Omental fat pad (tissue), 4 donors: ENCODE data around the gene NUDCD3. TPM values are rescaled to one million over a fixed set of nuclear protein-coding genes. Genes with fewer than 3 reads are reported as not detected.

Experiments
- ATAC-seq: fragments of 150-250 bp; one replicate; pipeline ENCODE4 v1.9.1; 2016; ENCODE audit warnings: mild to moderate bottlenecking, moderate library complexity; ENCODE audit not compliant: low FRiP score
- DNase-seq: peaks from one replicate; pipeline ENCODE4 v3.0.0-alpha.2; 2019; ENCODE audit warnings: low spot score
- total RNA-seq, 4 donors: library from RNA; depleted of rRNA; stranded (reverse); fragments of >200 nt; gene quantifications; one replicate each; pipeline ENCODE4 v1.1.0, GENCODE V29; 2016
- TF ChIP-seq, protein P1 (sequence below), 3 donors: fragments of 450-650 bp; IDR thresholded peaks; one replicate each; pipeline ENCODE4 v1.5.1; 2016 to 2017; ENCODE audit warnings: antibody characterized with exemption in 3 of 3, mild to moderate bottlenecking in 3 of 3, moderate library complexity in 2 of 3

Gene NUDCD3
- total RNA-seq, 4 donors from 2014 or later = 49.3 to 57.2 (median 56.3) TPM

- ATAC-seq (no peak), DNase-seq (no peak)
- TF ChIP-seq, protein P1, sequence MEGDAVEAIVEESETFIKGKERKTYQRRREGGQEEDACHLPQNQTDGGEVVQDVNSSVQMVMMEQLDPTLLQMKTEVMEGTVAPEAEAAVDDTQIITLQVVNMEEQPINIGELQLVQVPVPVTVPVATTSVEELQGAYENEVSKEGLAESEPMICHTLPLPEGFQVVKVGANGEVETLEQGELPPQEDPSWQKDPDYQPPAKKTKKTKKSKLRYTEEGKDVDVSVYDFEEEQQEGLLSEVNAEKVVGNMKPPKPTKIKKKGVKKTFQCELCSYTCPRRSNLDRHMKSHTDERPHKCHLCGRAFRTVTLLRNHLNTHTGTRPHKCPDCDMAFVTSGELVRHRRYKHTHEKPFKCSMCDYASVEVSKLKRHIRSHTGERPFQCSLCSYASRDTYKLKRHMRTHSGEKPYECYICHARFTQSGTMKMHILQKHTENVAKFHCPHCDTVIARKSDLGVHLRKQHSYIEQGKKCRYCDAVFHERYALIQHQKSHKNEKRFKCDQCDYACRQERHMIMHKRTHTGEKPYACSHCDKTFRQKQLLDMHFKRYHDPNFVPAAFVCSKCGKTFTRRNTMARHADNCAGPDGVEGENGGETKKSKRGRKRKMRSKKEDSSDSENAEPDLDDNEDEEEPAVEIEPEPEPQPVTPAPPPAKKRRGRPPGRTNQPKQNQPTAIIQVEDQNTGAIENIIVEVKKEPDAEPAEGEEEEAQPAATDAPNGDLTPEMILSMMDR (IDR thresholded peaks at IDR 0.05) = no peak
These were observed 34.4 kb upstream of the NUDCD3 start for GRCh38 chr7:44524811-44525388.

- TF ChIP-seq, protein P1 (IDR thresholded peaks at IDR 0.05) = no peak
- DNase-seq (no peak), ATAC-seq (no peak)
These were observed 31.9 kb upstream of the NUDCD3 start for GRCh38 chr7:44522315-44522714.

GRCh38 chr7:44521347-44522095, 31.1 kb upstream of the NUDCD3 start:
- TF ChIP-seq, protein P1 (IDR thresholded peaks at IDR 0.05) = no peak
- ATAC-seq = no peak
- no peak for DNase-seq

DNA sequence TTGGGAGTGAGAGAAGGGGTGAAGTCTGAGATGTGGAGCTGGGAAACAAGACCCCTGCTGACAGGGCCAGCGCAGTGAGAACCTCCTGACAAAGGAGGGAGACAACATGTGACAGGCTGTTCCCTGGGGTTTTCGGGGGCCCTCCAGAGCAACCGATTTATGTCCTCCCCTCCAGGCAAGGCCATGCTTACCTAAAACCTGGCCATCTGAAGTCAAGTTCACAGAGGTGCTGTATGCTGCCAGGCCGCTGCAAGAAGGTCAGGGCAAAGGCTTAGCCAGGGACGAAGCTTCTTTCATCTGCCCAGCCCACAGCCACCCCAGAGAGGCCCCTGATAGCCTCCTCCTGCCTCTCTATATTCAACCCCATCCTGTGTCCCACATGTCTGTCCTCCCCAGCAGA, 30.1 kb upstream of the NUDCD3 start:
- no peak for ATAC-seq
- no peak for DNase-seq
- TF ChIP-seq, protein P1 (IDR thresholded peaks at IDR 0.05) = no peak

GRCh38 chr7:44519546-44519945, 29.1 kb upstream of the NUDCD3 start:
- TF ChIP-seq, protein P1 (IDR thresholded peaks at IDR 0.05) = no peak
- ATAC-seq = no peak
- DNase-seq = no peak

- DNase-seq (no peak), ATAC-seq (no peak)
- TF ChIP-seq, protein P1 (IDR thresholded peaks at IDR 0.05) = no peak
These were observed 28.3 kb upstream of the NUDCD3 start for GRCh38 chr7:44518761-44519160.

DNA sequence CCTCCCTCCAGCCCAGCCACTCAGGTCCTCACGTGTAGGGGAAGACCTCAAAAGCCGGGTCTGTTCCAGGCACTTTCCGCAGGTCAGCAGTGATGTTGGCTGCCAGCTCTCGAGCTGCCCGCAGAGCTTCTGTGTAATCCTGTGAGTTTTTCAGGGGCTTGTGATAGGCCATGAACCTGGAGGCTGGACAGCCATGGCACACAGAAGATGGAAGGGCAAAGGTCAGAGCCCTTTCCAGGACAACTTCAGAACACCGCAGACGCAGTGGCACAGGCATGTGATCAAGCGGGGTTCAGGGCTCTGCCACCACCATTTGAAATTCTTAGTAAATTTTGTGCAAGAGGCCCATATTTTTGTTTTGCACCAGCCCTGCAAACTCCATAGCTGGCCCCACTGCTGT, 26.7 kb upstream of the NUDCD3 start:
- DNase-seq (no peak), ATAC-seq (no peak)
- TF ChIP-seq, protein P1 (IDR thresholded peaks at IDR 0.05) = no peak
